GM12878 (cell line): ENCODE measurements around the gene P3H3. TPM values are rescaled to one million over a fixed set of nuclear protein-coding genes. Genes with fewer than 3 reads are reported as not detected.

Experiments used
- BCL3 ChIP-seq: IDR thresholded peaks from 2 replicates; pipeline ENCODE4 v1.6.1; 2011; ENCODE audit warnings: borderline replicate concordance, low read depth, mild to moderate bottlenecking, moderate library complexity, low read length; ENCODE audit not compliant: insufficient read depth, poor library complexity, severe bottlenecking
- HCFC1 ChIP-seq: fragments of 150-350 bp; IDR thresholded peaks from 2 replicates; pipeline ENCODE4 v1.6.1; 2014; ENCODE audit warnings: low read length
- IKZF1 ChIP-seq: fragments of 450-650 bp; conservative IDR thresholded peaks from 2 replicates; pipeline ENCODE4 v1.6.1; 2017; ENCODE audit warnings: antibody characterized with exemption, mild to moderate bottlenecking
- IRF5 ChIP-seq: fragments of 450-650 bp; IDR thresholded peaks from 2 replicates; pipeline ENCODE4 v1.6.1; 2017; ENCODE audit warnings: borderline replicate concordance
- PAX5 ChIP-seq: IDR thresholded peaks from 2 replicates; pipeline ENCODE4 v1.6.1; 2011; ENCODE audit warnings: low read depth, low read length, borderline replicate concordance
- POLR2AphosphoS2 ChIP-seq: IDR thresholded peaks from 2 replicates; pipeline ENCODE4 v1.6.1; 2011; ENCODE audit warnings: low read depth, mild to moderate bottlenecking, low read length, improper control_type of control experiment, moderate library complexity
- POLR2AphosphoS5 ChIP-seq: IDR thresholded peaks from 2 replicates; pipeline ENCODE4 v1.6.1; 2011; ENCODE audit warnings: mild to moderate bottlenecking, low read length, inconsistent platforms
- SIN3A ChIP-seq: IDR thresholded peaks from 2 replicates; pipeline ENCODE4 v1.6.1; 2012; ENCODE audit warnings: low read depth, low read length, improper control_type of control experiment
- SIX5 ChIP-seq: IDR thresholded peaks from 2 replicates; pipeline ENCODE4 v1.6.1; 2011; ENCODE audit warnings: mild to moderate bottlenecking, low read depth, low read length, moderate library complexity; ENCODE audit not compliant: severe bottlenecking
- SMAD1 ChIP-seq: fragments of 450-650 bp; IDR thresholded peaks from 2 replicates; pipeline ENCODE4 v1.6.1; 2018; ENCODE audit warnings: mild to moderate bottlenecking, low read depth; ENCODE audit not compliant: partially characterized antibody
- TAF1 ChIP-seq: IDR thresholded peaks from 2 replicates; pipeline ENCODE4 v1.6.1; 2011; ENCODE audit warnings: mild to moderate bottlenecking, low read depth, low read length, borderline replicate concordance
- TBL1XR1 ChIP-seq: IDR thresholded peaks from 2 replicates; pipeline ENCODE4 v1.6.1; 2012; ENCODE audit warnings: low read depth, low read length, improper control_type of control experiment
- TCF12 ChIP-seq: IDR thresholded peaks from 2 replicates; pipeline ENCODE4 v1.6.1; 2011; ENCODE audit warnings: low read depth, mild to moderate bottlenecking, low read length
- YY1 ChIP-seq: IDR thresholded peaks from 2 replicates; pipeline ENCODE4 v1.6.1; 2011; ENCODE audit warnings: low read depth, mild to moderate bottlenecking, low read length
- ZBTB11 ChIP-seq: fragments of 450-650 bp; formaldehyde crosslinking; IDR thresholded peaks from 2 replicates; pipeline ENCODE4 v1.5.0; 2022; ENCODE audit warnings: mild to moderate bottlenecking, missing genetic modification characterization
- ZBTB40 ChIP-seq: fragments of 450-650 bp; IDR thresholded peaks from 2 replicates; pipeline ENCODE4 v1.6.1; 2016; ENCODE audit warnings: mild to moderate bottlenecking, moderate library complexity, borderline replicate concordance
- polyA plus RNA-seq, 11 experiments: library from polyadenylated mRNA; depleted of rRNA in 4 of 11; unstranded in 6 of 11; stranded (reverse) in 5 of 11; fragments of >200 nt; fragmentation: Nextera tagmentation in 4 of 11; fragmentation: Illumina TruSeq in 1 of 11; extraction: Ambion mirVana in 4 of 11; extraction: Trizol in 1 of 11; gene quantifications; 1 replicate in 1 of 11; 2 replicates in 10 of 11; pipeline versions ENCODE4 v1.2.1 to v1.2.3, GENCODE V29; 2011 to 2016; ENCODE audit warnings: inconsistent platforms in 2 of 11, missing spikeins in 2 of 11, low read depth in 1 of 11
- total RNA-seq, 4 experiments: library from RNA; depleted of rRNA in 3 of 4; stranded (reverse); fragments of >200 nt in 3 of 4; fragmentation: Illumina TruSeq in 1 of 4; extraction: Trizol in 1 of 4; gene quantifications; 2 replicates each; pipeline versions ENCODE4 v1.2.1 to v1.2.3, GENCODE V29; 2013 to 2021

P3H3 gene
- total and polyA plus RNA-seq, 10 of the 15 experiments (the other 5 are each of a cell fraction or from before 2014, with no cell fraction given), result 0.03 to 0.21 (median 0.05) TPM; not detected in 7

DNA sequence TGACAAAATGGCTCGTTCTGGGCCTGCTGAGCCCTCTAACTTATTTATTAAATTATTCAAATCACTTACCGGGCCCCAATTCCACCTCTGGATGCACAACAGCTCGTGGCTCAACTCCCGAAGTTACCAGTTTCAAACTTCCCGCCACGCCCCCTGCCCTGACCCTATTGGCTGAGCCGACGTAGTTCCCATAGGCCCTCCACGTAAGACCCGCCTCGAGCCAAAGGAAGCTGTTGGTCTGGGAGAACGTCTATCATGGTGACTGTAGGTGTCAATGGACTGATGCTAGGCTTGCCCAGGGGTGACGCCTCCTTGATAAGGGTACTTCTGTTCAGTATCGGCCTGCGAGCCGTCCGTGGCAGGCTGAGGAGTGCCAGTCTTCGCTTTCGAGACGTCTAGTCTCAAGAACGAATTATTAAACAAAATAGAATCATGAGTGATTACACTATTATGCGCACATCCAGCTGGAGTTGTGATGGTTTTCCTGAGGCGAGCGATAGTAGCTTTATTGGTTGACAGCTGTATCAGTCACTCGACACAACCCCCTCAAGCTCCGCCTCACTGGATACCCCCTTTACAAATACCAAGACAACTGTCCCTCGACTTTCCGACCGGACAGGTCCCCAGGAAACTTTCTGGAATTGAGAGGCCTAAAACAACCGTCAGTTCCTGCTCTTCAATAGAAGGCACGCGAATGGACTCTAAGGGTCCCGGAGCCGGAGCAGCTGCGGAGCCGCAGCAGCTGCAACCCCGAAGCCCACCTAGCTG is 23.1 kb downstream of the P3H3 start, which contains the start of gene CDCA3 (continued):
- TF ChIP-seq ZBTB11 (CRISPR knock-in tag) (no peak), POLR2AphosphoS5 (peak; percentile 94), SMAD1 (peak; percentile 64), SIN3A (peak; percentile 99), IKZF1 (no peak), POLR2AphosphoS2 (peak; percentile 77), PAX5 (peak; percentile 6; the same call in 1 of the 2 replicates), HCFC1 (0 out of 2 replicates have a peak, but pooled peaks have one; percentile 30), TAF1 (peak; percentile 38; the same call in 1 of the 2 replicates), BCL3 (no peak), TCF12 (peak; percentile 67; the same call in 1 of the 2 replicates), SIX5 (no peak), TBL1XR1 (0 out of 2 replicates have a peak, but pooled peaks have one; percentile 11), YY1 (0 out of 2 replicates have a peak, but pooled peaks have one; percentile 20), ZBTB40 (peak; percentile 44; the same call in 1 of the 2 replicates), IRF5 (no peak)
